SK-N-SH (cell line): ENCODE measurements around the gene GPR37L1. TPM values are rescaled to one million over a fixed set of nuclear protein-coding genes. Genes with fewer than 3 reads are reported as not detected.
"Not testable (repeated sequence)": the region's sequence is repeated elsewhere in the genome, so short reads cannot be mapped to it uniquely, and the experiment has no call there.

Experiments used
- CTCF ChIA-PET: fragments of 300-600, 350-600 bp; formaldehyde crosslinking; extraction: SDS; loops from one replicate; lab custom pipeline; 2021; lab: Yijun Ruan, JAX
- POLR2A ChIA-PET: fragments of 350-600 bp; sonication (Branson Sonifier 250); formaldehyde crosslinking; extraction: SDS; loops from one replicate; lab custom pipeline; 2020; ENCODE audit warnings: antibody characterized with exemption, inconsistent platforms; lab: Yijun Ruan, JAX
- DNase-seq: peaks from one replicate; pipeline ENCODE4 v3.0.0; 2012
- H2AFZ ChIP-seq: fragments of 200-600 bp; sonication (generic); 2 replicates; pipeline ENCODE4 v1.8.1; 2016; ENCODE audit warnings: antibody characterized with exemption, mild to moderate bottlenecking, low read depth
- H3F3A ChIP-seq: fragments of 200-600 bp; sonication (generic); replicated peaks from 2 replicates; pipeline ENCODE3; 2016; ENCODE audit warnings: antibody characterized with exemption, mild to moderate bottlenecking; ENCODE audit not compliant: insufficient read depth
- H3K27ac ChIP-seq, 2 experiments: fragments of 200-500 bp in 1 of 2; fragments of 200-600 bp in 1 of 2; sonication (Bioruptor generic) in 1 of 2; sonication (generic), shearing (Covaris generic) in 1 of 2; 2 replicates each; pipeline versions ENCODE4 v1.5.1 to v1.6.1; 2014 to 2016; ENCODE audit warnings: low read depth in 2 of 2, inconsistent platforms in 1 of 2, low read length in 1 of 2, mild to moderate bottlenecking in 1 of 2, mixed read lengths in 1 of 2
- H3K27me3 ChIP-seq: fragments of 200-600 bp; sonication (generic), shearing (Covaris generic); 2 replicates; pipeline ENCODE4 v1.6.1; 2016; ENCODE audit warnings: mixed run types; ENCODE audit not compliant: insufficient read depth
- H3K36me3 ChIP-seq, 2 experiments: fragments of 200-500 bp in 1 of 2; fragments of 200-600 bp in 1 of 2; sonication (Bioruptor generic) in 1 of 2; sonication (generic) in 1 of 2; replicated peaks in 1 of 2; 2 replicates each; pipeline versions ENCODE3 to v1.5.1; 2014 to 2016; ENCODE audit warnings: low read length in 1 of 2, mild to moderate bottlenecking in 1 of 2; ENCODE audit not compliant: insufficient read depth in 2 of 2, control insufficient read depth in 1 of 2
- H3K4me1 ChIP-seq, 2 experiments: fragments of 200-500 bp in 1 of 2; fragments of 200-600 bp in 1 of 2; sonication (Bioruptor generic) in 1 of 2; sonication (generic), shearing (Covaris generic) in 1 of 2; 2 replicates each; pipeline versions ENCODE4 v1.5.1 to v1.6.1; 2014 to 2016; ENCODE audit warnings: low read depth in 1 of 2, low read length in 1 of 2, mixed run types in 1 of 2; ENCODE audit not compliant: insufficient read depth in 2 of 2, control insufficient read depth in 1 of 2
- H3K4me2 ChIP-seq: fragments of 200-600 bp; sonication (generic), shearing (Covaris generic); 2 replicates; pipeline ENCODE4 v1.6.1; 2017; ENCODE audit warnings: mixed run types
- H3K4me3 ChIP-seq, 2 experiments: fragments of 200-500 bp in 1 of 2; fragments of 200-600 bp in 1 of 2; sonication (Bioruptor generic) in 1 of 2; sonication (generic), shearing (Covaris generic) in 1 of 2; 2 replicates each; pipeline versions ENCODE4 v1.5.1 to v1.8.1; 2014 to 2016; ENCODE audit warnings: low read depth in 2 of 2, inconsistent platforms in 1 of 2, low read length in 1 of 2, mild to moderate bottlenecking in 1 of 2, mixed read lengths in 1 of 2, moderate library complexity in 1 of 2
- H3K79me2 ChIP-seq: fragments of 200-600 bp; sonication (generic); 2 replicates; pipeline ENCODE4 v1.8.1; 2017; ENCODE audit warnings: mild to moderate bottlenecking; ENCODE audit not compliant: insufficient read depth
- H3K9ac ChIP-seq: fragments of 200-600 bp; sonication (generic); 2 replicates; pipeline ENCODE4 v1.6.1; 2017; ENCODE audit warnings: mixed run types
- H3K9me2 ChIP-seq: fragments of 200-600 bp; sonication (generic); 2 replicates; pipeline ENCODE4 v1.6.1; 2017; ENCODE audit warnings: mixed run types
- H3K9me3 ChIP-seq: fragments of 200-600 bp; sonication (generic); 2 replicates; pipeline ENCODE4 v1.6.1; 2017; ENCODE audit warnings: mixed run types, mild to moderate bottlenecking, moderate library complexity
- H4K20me1 ChIP-seq: fragments of 200-600 bp; sonication (generic); 2 replicates; pipeline ENCODE4 v1.6.1; 2017; ENCODE audit warnings: mild to moderate bottlenecking, mixed run types; ENCODE audit not compliant: insufficient read depth
- CHD2 ChIP-seq: fragments of 150-350 bp; IDR thresholded peaks from 2 replicates; pipeline ENCODE4 v1.6.1; 2018; ENCODE audit warnings: low read length; ENCODE audit not compliant: partially characterized antibody
- FOXM1 ChIP-seq: IDR thresholded peaks from 2 replicates; pipeline ENCODE4 v1.4.0; 2012; ENCODE audit warnings: low read depth, mild to moderate bottlenecking
- JUND ChIP-seq: IDR thresholded peaks from 2 replicates; pipeline ENCODE4 v1.4.0; 2012
- MEF2A ChIP-seq: IDR thresholded peaks from 2 replicates; pipeline ENCODE4 v1.4.0; 2012; ENCODE audit warnings: low read depth, borderline replicate concordance
- MXI1 ChIP-seq: IDR thresholded peaks from 2 replicates; pipeline ENCODE4 v1.6.1; 2012; ENCODE audit warnings: mild to moderate bottlenecking, low read depth, low read length, improper control_type of control experiment
- NFIC ChIP-seq: IDR thresholded peaks from 2 replicates; pipeline ENCODE4 v1.4.0; 2012; ENCODE audit warnings: borderline replicate concordance
- POLR2AphosphoS5 ChIP-seq: IDR thresholded peaks from 2 replicates; pipeline ENCODE4 v1.6.1; 2012; ENCODE audit warnings: low read depth, low read length
- RAD21 ChIP-seq: IDR thresholded peaks from 2 replicates; pipeline ENCODE4 v1.6.1; 2012; ENCODE audit warnings: mild to moderate bottlenecking, low read length
- RCOR1 ChIP-seq: fragments of 150-350 bp; IDR thresholded peaks from 2 replicates; pipeline ENCODE4 v1.6.1; 2017; ENCODE audit warnings: antibody characterized with exemption, low read length
- RFX5 ChIP-seq: IDR thresholded peaks from 2 replicates; pipeline ENCODE4 v1.6.1; 2012; ENCODE audit warnings: mild to moderate bottlenecking, improper control_type of control experiment, low read length
- RXRA ChIP-seq: IDR thresholded peaks from 2 replicates; pipeline ENCODE4 v1.4.0; 2012; ENCODE audit warnings: low read depth, mild to moderate bottlenecking, borderline replicate concordance
- TAF1 ChIP-seq: IDR thresholded peaks from 2 replicates; pipeline ENCODE4 v1.6.1; 2012; ENCODE audit warnings: low read depth, mild to moderate bottlenecking, low read length, moderate library complexity, borderline replicate concordance
- TCF12 ChIP-seq: IDR thresholded peaks from 2 replicates; pipeline ENCODE4 v1.4.0; 2012
- TEAD4 ChIP-seq: IDR thresholded peaks from 2 replicates; pipeline ENCODE4 v1.4.0; 2012; ENCODE audit warnings: mild to moderate bottlenecking, borderline replicate concordance; ENCODE audit not compliant: insufficient read depth
- USF2 ChIP-seq: fragments of 150-350 bp; IDR thresholded peaks from 2 replicates; pipeline ENCODE4 v1.6.1; 2017; ENCODE audit warnings: antibody characterized with exemption, low read length, low read depth, borderline replicate concordance
- YY1 ChIP-seq: IDR thresholded peaks from 2 replicates; pipeline ENCODE4 v1.4.0; 2012; ENCODE audit warnings: low read depth, mild to moderate bottlenecking
- WGBS: methylation state at CpG from one replicate; pipeline ENCODE4 v1.1.6; 2017; ENCODE audit warnings: low lambda C conversion rate; 5-methylcytosine and 5-hydroxymethylcytosine counted together
- polyA plus RNA-seq, 3 experiments: library from polyadenylated mRNA; depleted of rRNA; stranded (reverse); fragments of >200 nt; gene quantifications; 2 replicates each; pipeline ENCODE4 v1.2.3, GENCODE V29; 2012
- TF ChIP-seq, protein P1 (sequence below): fragments of 200-600 bp; sonication (generic); IDR thresholded peaks from 2 replicates; pipeline ENCODE4 v1.6.1; 2017; ENCODE audit warnings: antibody characterized with exemption, mild to moderate bottlenecking, moderate library complexity
- TF ChIP-seq, protein P2 (sequence below): IDR thresholded peaks from 2 replicates; pipeline ENCODE4 v1.4.0; 2012; ENCODE audit warnings: low read depth, borderline replicate concordance

GPR37L1 gene
- polyA plus RNA-seq, 1 of the 3 experiments (the other 2 are of a cell fraction) = not detected

- TF ChIP-seq, protein P1, sequence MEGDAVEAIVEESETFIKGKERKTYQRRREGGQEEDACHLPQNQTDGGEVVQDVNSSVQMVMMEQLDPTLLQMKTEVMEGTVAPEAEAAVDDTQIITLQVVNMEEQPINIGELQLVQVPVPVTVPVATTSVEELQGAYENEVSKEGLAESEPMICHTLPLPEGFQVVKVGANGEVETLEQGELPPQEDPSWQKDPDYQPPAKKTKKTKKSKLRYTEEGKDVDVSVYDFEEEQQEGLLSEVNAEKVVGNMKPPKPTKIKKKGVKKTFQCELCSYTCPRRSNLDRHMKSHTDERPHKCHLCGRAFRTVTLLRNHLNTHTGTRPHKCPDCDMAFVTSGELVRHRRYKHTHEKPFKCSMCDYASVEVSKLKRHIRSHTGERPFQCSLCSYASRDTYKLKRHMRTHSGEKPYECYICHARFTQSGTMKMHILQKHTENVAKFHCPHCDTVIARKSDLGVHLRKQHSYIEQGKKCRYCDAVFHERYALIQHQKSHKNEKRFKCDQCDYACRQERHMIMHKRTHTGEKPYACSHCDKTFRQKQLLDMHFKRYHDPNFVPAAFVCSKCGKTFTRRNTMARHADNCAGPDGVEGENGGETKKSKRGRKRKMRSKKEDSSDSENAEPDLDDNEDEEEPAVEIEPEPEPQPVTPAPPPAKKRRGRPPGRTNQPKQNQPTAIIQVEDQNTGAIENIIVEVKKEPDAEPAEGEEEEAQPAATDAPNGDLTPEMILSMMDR = no peak
- TF ChIP-seq RFX5 (no peak), FOXM1 (no peak), NFIC (no peak)
- TF ChIP-seq, all 33 proteins: peak for 0
Measured at GRCh38 chr1:202165942-202166843, 43.5 kb downstream of the GPR37L1 start (continued).

DNA sequence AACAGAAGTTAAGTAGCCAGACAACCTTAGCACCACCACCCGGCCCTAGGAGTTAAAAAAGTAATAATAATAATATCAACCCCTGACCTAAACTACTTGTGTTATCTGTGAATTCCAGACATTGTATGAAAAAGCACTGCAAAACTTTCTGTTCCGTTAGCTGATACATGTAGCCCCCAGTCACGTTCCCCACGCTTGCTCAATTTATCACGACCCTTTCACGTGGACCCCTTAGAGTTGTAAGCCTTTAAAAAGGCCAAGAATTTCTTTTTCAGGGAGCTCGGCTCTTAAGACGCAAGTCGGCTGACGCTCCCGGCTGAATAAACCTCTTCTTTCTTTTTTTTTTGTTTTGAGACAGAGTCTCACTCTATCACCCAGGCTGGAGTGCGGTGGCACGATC lies 44.3 kb downstream of the GPR37L1 start:
- H3K79me2 ChIP-seq, POLR2A ChIA-PET, H3F3A ChIP-seq, DNase-seq, H2AFZ ChIP-seq, H4K20me1 ChIP-seq, H3K4me3 ChIP-seq, H3K27ac ChIP-seq, H3K27me3 ChIP-seq, H3K9me2 ChIP-seq, H3K9me3 ChIP-seq, H3K4me2 ChIP-seq, H3K9ac ChIP-seq, H3K36me3 ChIP-seq: not testable (repeated sequence)
- H3K4me1 ChIP-seq = peaks cover 0 to 66% of the 10 kb centered on the region in 2 experiments; a peak in 1 of 4 replicates
- CTCF ChIA-PET = interaction anchor here (0.7 to 3.3 kb wide), 6 partner anchors 12 to 48 kb away, joined by 3 to 11 read pairs (median 4); no protein-coding TSS in a partner anchor
- WGBS = 93% methylated on average over 13 of the region's 13 CpGs

DNA sequence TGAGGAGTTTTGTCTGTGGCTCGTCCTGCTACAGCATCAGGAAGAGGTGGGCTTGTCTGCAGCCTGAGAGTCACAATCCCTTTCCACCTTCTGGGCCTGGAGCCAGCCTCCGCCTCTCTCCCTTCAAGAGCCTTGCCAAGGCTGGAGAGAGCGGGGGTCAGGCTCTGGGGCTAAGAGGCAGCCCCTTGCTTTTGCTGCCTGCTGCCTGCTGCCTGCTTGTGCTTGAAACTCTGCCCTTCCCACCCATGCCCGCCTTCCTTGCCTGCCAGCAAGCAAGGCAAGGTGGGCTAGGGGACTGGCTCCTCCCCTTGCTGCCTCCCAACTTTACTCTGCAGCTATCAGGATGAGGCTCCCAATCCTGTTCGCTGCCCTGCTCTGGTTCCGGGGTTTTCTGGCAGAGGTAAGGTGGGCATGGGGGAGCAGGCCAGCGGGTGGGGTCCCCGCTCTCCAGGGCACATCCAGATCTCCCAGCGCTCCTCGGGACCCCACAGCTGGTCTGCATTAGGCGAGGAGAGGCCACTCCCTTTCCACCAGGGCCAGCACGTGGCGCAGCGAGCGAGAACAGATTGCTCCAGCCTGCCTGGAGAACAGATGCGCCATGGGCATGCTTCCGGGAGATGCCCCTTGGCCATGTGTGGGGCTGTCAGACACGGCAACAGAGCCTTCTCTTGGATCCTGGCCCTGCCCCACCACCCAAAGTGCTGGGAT lies 45.1 kb downstream of the GPR37L1 start:
- no peaks in the 10 kb centered on the region for H3F3A ChIP-seq
- WGBS = 48% methylated on average over 9 of the region's 18 CpGs
- no peaks in the 10 kb centered on the region for H3K36me3 ChIP-seq
- DNase-seq = peak; percentile 91
- H3K4me1 ChIP-seq = peaks cover 0 to 58% of the 10 kb centered on the region in 2 experiments; a peak in 1 of 4 replicates
- CTCF ChIA-PET = interaction anchor here (1.0 to 3.3 kb wide), 4 partner anchors 13 to 148 kb away, joined by 3 to 11 read pairs (median 5); no protein-coding TSS in a partner anchor
- no peaks in the 10 kb centered on the region for H3K9me3 ChIP-seq
- no peak overlapping the region for H3K4me2 ChIP-seq
- H3K9ac ChIP-seq = no peak overlapping the region
- no peaks in the 10 kb centered on the region for H3K27me3 ChIP-seq
- no peaks in the 10 kb centered on the region for H3K9me2 ChIP-seq
- H3K79me2 ChIP-seq = no peaks in the 10 kb centered on the region
- no peak overlapping the region for H3K4me3 ChIP-seq
- H2AFZ ChIP-seq = no peak overlapping the region
- peak overlapping the region in 1 of 2 experiments; percentile 85; a peak in 2 of 4 replicates for H3K27ac ChIP-seq
- H4K20me1 ChIP-seq = no peaks in the 10 kb centered on the region
- POLR2A ChIA-PET = no interaction called here
- no peak for TF ChIP-seq JUND
- TF ChIP-seq FOXM1 = no peak
- no peak for TF ChIP-seq YY1
- no peak for TF ChIP-seq TEAD4
- no peak for TF ChIP-seq TAF1
- no peak for TF ChIP-seq NFIC
- no peak for TF ChIP-seq RAD21
- TF ChIP-seq RXRA = no peak
- TF ChIP-seq USF2 = peak; percentile 44; the same call in 1 of the 2 replicates
- TF ChIP-seq TCF12 = peak; percentile 74; the same call in 1 of the 2 replicates
- TF ChIP-seq RCOR1 = peak; percentile 70
- peak; percentile 99 for TF ChIP-seq MXI1
- TF ChIP-seq POLR2AphosphoS5 = no peak
- peak; percentile 70 for TF ChIP-seq CHD2
- TF ChIP-seq, protein P2, sequence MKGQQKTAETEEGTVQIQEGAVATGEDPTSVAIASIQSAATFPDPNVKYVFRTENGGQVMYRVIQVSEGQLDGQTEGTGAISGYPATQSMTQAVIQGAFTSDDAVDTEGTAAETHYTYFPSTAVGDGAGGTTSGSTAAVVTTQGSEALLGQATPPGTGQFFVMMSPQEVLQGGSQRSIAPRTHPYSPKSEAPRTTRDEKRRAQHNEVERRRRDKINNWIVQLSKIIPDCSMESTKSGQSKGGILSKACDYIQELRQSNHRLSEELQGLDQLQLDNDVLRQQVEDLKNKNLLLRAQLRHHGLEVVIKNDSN = peak; percentile 51; the same call in 1 of the 2 replicates
- no peak for TF ChIP-seq MEF2A
- no peak for TF ChIP-seq RFX5
